ENCODE measurements around the gene OTOP2. TPM values are rescaled to one million over a fixed set of nuclear protein-coding genes. Genes with fewer than 3 reads are reported as not detected.

Gene OTOP2
- total RNA-seq, 1 experiment from 2014 or later: not detected

DNA sequence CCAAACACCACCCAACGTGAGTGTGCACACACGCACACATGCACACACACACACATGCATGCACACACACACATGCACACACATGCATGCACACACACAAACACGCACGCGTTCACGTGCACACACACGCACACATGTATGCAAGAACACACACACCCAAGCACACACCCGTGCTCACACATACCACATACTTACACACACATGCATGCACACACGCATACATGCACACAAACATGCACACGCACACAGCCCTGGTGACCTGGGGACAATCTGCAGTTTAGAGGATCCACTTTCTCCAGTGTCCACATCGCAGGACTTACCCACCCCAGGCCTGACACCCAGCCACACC lies 7.2 kb upstream of the OTOP2 start:
- intact Hi-C loops (cut with micrococcal nuclease; ENCODE audit: unreplicated experiment): no loop called here
- Histone ChIP-seq H3K36me3 (ENCODE audit: insufficient read depth, low read length, poor library complexity, severe bottlenecking) (no peaks in the 10 kb centered on the region), H3K27me3 (replicated peaks; ENCODE audit: insufficient read depth, low read depth, low read length, poor library complexity) (peaks cover 2% of the 10 kb centered on the region), H3K9me3 (ENCODE audit: low read depth, low read length, poor library complexity, severe bottlenecking) (no peaks in the 10 kb centered on the region), H3K27ac (ENCODE audit: low read depth, low read length, poor library complexity, severe bottlenecking) (no peak overlapping the region), H3K4me1 (ENCODE audit: insufficient read depth, low read length, poor library complexity, severe bottlenecking) (peaks cover 9% of the 10 kb centered on the region), H3K4me3 (ENCODE audit: low read depth, low read length, poor library complexity, severe bottlenecking) (no peak overlapping the region)
- no peak for TF ChIP-seq EZH2 (IDR thresholded peaks at IDR 0.05; ENCODE audit: borderline replicate concordance, low read depth, low read length, poor library complexity, severe bottlenecking)
- BruUV-seq (replicated peaks): no TSS peak
- ChIA-PET POLR2A (ENCODE audit: low non-redundant PET) (no interaction called here), CTCF (no interaction called here)
- no peak for DNase-seq (ENCODE audit: low spot score)

DNA sequence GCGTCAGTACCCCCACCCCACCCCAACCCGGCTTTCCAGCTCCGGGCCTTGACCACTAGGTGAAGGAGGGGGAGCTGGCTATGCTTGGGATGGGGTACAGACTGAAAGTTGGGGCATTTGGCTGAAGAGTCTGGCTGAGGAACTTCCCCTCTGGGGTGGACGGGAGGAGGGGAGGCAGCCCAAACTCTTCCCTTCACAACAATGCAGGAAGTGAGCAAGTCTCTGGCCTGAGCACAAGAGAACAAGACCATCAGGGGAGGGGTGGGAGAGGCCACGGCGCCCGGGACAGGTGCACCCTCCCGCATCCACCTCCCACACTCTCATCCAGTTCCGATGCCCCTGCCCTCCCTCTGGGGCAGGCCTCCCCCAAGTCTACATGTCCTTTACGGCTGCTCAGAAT lies 6.6 kb upstream of the OTOP2 start:
- Histone ChIP-seq H3K36me3 (ENCODE audit: insufficient read depth, low read length, poor library complexity, severe bottlenecking) (no peaks in the 10 kb centered on the region), H3K27ac (ENCODE audit: low read depth, low read length, poor library complexity, severe bottlenecking) (no peak overlapping the region), H3K27me3 (replicated peaks; ENCODE audit: insufficient read depth, low read depth, low read length, poor library complexity) (peaks cover 4% of the 10 kb centered on the region), H3K4me3 (ENCODE audit: low read depth, low read length, poor library complexity, severe bottlenecking) (no peak overlapping the region), H3K9me3 (ENCODE audit: low read depth, low read length, poor library complexity, severe bottlenecking) (no peaks in the 10 kb centered on the region), H3K4me1 (ENCODE audit: insufficient read depth, low read length, poor library complexity, severe bottlenecking) (peaks cover 9% of the 10 kb centered on the region)
- BruUV-seq (replicated peaks): no TSS peak
- intact Hi-C loops (cut with micrococcal nuclease; ENCODE audit: unreplicated experiment): no loop called here
- no peak for DNase-seq (ENCODE audit: low spot score)
- POLR2A ChIA-PET (ENCODE audit: low non-redundant PET): no interaction called here
- TF ChIP-seq, protein P1, sequence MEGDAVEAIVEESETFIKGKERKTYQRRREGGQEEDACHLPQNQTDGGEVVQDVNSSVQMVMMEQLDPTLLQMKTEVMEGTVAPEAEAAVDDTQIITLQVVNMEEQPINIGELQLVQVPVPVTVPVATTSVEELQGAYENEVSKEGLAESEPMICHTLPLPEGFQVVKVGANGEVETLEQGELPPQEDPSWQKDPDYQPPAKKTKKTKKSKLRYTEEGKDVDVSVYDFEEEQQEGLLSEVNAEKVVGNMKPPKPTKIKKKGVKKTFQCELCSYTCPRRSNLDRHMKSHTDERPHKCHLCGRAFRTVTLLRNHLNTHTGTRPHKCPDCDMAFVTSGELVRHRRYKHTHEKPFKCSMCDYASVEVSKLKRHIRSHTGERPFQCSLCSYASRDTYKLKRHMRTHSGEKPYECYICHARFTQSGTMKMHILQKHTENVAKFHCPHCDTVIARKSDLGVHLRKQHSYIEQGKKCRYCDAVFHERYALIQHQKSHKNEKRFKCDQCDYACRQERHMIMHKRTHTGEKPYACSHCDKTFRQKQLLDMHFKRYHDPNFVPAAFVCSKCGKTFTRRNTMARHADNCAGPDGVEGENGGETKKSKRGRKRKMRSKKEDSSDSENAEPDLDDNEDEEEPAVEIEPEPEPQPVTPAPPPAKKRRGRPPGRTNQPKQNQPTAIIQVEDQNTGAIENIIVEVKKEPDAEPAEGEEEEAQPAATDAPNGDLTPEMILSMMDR (conservative IDR thresholded peaks at IDR 0.05; ENCODE audit: low read depth, low read length): no peak
- TF ChIP-seq EZH2 (IDR thresholded peaks at IDR 0.05; ENCODE audit: borderline replicate concordance, low read depth, low read length, poor library complexity, severe bottlenecking): no peak
- CTCF ChIA-PET: no interaction called here

DNA sequence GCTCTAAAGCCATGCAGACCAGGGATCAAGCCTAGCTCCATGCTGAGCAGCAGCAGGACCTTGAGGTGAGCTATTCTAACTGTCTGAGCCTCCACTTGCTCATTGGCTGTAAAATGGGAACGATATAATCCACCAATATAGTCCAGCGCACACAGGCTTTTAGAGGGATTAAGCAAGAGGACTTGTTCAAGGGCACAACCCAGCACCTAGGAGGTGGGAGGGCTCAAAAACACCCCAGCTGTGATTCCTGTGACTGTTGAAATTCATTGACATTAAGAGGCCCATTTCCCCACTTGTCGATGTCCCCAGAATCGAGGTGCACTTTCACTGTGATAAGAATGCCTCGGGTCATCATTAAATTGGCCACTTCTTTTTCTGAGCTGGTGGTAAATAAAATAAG lies 5.2 kb upstream of the OTOP2 start:
- H3K4me1 ChIP-seq (ENCODE audit: insufficient read depth, low read length, poor library complexity, severe bottlenecking): peaks cover 14% of the 10 kb centered on the region
- ChIA-PET POLR2A (ENCODE audit: low non-redundant PET) (no interaction called here), CTCF (no interaction called here)
- intact Hi-C loops (cut with micrococcal nuclease; ENCODE audit: unreplicated experiment): no loop called here
- H3K36me3 ChIP-seq (ENCODE audit: insufficient read depth, low read length, poor library complexity, severe bottlenecking): no peaks in the 10 kb centered on the region
- H3K4me3 ChIP-seq (ENCODE audit: low read depth, low read length, poor library complexity, severe bottlenecking): no peak overlapping the region
- TF ChIP-seq EZH2 (IDR thresholded peaks at IDR 0.05; ENCODE audit: borderline replicate concordance, low read depth, low read length, poor library complexity, severe bottlenecking): no peak
- TF ChIP-seq, protein P1 (conservative IDR thresholded peaks at IDR 0.05; ENCODE audit: low read depth, low read length): no peak
- no TSS peak for BruUV-seq (replicated peaks)
- H3K9me3 ChIP-seq (ENCODE audit: low read depth, low read length, poor library complexity, severe bottlenecking): no peaks in the 10 kb centered on the region
- H3K27ac ChIP-seq (ENCODE audit: low read depth, low read length, poor library complexity, severe bottlenecking): no peak overlapping the region
- peaks cover 18% of the 10 kb centered on the region for H3K27me3 ChIP-seq (replicated peaks; ENCODE audit: insufficient read depth, low read depth, low read length, poor library complexity)
- DNase-seq (ENCODE audit: low spot score): no peak

DNA sequence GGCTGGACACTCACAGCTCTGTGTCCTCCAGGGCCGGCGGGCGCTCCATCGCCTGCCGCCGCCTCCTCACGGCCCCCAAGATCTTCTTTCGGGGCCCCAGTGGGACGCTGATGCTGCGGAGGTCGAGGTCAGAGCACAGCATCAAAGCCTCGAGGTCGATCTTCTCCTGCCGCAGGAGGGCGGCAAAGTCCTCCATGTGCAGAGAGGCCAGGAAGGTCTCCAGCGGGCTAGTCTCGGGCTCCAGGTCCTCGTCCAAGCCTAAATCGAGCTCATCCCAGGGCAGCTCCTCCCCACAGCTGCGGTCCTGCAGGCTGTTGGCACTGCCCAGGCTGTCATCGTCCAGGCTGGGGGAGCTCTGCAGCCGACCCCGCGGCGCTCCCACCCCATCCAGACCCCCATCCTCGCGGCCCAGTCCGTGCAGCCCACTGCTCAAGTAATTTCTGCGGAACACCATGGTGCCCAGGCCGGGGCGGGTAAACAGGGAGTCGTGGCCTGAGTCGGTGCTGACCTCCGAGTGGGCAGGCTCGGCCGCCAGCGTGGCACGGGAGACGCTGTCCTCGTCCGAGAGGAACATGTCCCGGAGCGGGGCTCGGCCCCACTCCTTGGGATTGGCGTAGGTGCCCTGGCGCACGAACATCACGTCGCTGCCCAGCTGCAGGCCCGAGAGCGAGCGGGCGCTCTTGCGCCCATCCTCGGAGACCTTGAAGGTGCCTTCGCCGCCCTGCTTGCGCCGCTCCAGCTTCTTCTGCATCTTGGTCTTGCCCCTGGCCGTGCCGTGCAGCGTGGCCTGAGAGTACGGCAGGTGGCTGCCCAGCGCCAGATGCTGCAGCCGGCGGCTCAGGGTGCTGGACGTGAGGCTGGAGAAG lies 4.4 kb upstream of the OTOP2 start:
- POLR2A ChIA-PET (ENCODE audit: low non-redundant PET): no interaction called here
- no peaks in the 10 kb centered on the region for H3K9me3 ChIP-seq (ENCODE audit: low read depth, low read length, poor library complexity, severe bottlenecking)
- TF ChIP-seq, protein P1 (conservative IDR thresholded peaks at IDR 0.05; ENCODE audit: low read depth, low read length): no peak
- TF ChIP-seq EZH2 (IDR thresholded peaks at IDR 0.05; ENCODE audit: borderline replicate concordance, low read depth, low read length, poor library complexity, severe bottlenecking): no peak
- BruUV-seq (replicated peaks): no TSS peak
- no peak for DNase-seq (ENCODE audit: low spot score)
- H3K4me1 ChIP-seq (ENCODE audit: insufficient read depth, low read length, poor library complexity, severe bottlenecking): peaks cover 14% of the 10 kb centered on the region
- H3K36me3 ChIP-seq (ENCODE audit: insufficient read depth, low read length, poor library complexity, severe bottlenecking): no peaks in the 10 kb centered on the region
- peaks cover 26% of the 10 kb centered on the region for H3K27me3 ChIP-seq (replicated peaks; ENCODE audit: insufficient read depth, low read depth, low read length, poor library complexity)
- no peak overlapping the region for H3K27ac ChIP-seq (ENCODE audit: low read depth, low read length, poor library complexity, severe bottlenecking)
- CTCF ChIA-PET: no interaction called here
- intact Hi-C loops (cut with micrococcal nuclease; ENCODE audit: unreplicated experiment): no loop called here
- H3K4me3 ChIP-seq (ENCODE audit: low read depth, low read length, poor library complexity, severe bottlenecking): no peak overlapping the region

Measured in A673 (cell line).